WTC11 (cell line): ENCODE results near the gene PABPN1. TPM values are rescaled to one million over a fixed set of nuclear protein-coding genes. Genes with fewer than 3 reads are reported as not detected.

Experiments used
- ATAC-seq: fragments of 200-7000 bp; cut with Tn5 transposase; 2 replicates; pipeline ENCODE4 v1.10.0; 2021; ENCODE audit warnings: mild to moderate bottlenecking, moderate library complexity
- CTCF ChIA-PET: fragments of 300-600 bp; sonication (Branson Sonifier 250); formaldehyde crosslinking; loops from one replicate; lab custom pipeline; 2021; ENCODE audit warnings: antibody characterized with exemption; lab: Charles Lee
- POLR2A ChIA-PET: fragments of 350-600 bp; sonication (Branson Sonifier 250); formaldehyde crosslinking; loops from one replicate; lab custom pipeline; 2021; ENCODE audit warnings: antibody characterized with exemption; lab: Charles Lee
- DNase-seq: peaks from one replicate; pipeline ENCODE4 v3.0.0; 2021; ENCODE audit warnings: low spot score
- H3K27ac Mint-ChIP-seq: 2 replicates; pipeline ENCODE4 v1.8.0; 2021; ENCODE audit warnings: mixed read lengths
- H3K27me3 Mint-ChIP-seq: 2 replicates; pipeline ENCODE4 v1.8.0; 2021; ENCODE audit warnings: low read depth, mild to moderate bottlenecking, moderate library complexity, mixed read lengths
- H3K36me3 Mint-ChIP-seq: 2 replicates; pipeline ENCODE4 v1.8.0; 2021; ENCODE audit warnings: mixed read lengths
- H3K4me1 Mint-ChIP-seq: 2 replicates; pipeline ENCODE4 v1.8.0; 2022; ENCODE audit warnings: mixed read lengths
- H3K4me3 Mint-ChIP-seq: 2 replicates; pipeline ENCODE4 v1.8.0; 2021; ENCODE audit warnings: mild to moderate bottlenecking, moderate library complexity, mixed read lengths
- H3K9me3 Mint-ChIP-seq: 2 replicates; pipeline ENCODE4 v1.8.0; 2021; ENCODE audit warnings: mixed read lengths
- ESRRA ChIP-seq: sonication (generic); formaldehyde crosslinking; IDR thresholded peaks from 2 replicates; pipeline ENCODE4 v1.8.1; 2022; ENCODE audit warnings: mild to moderate bottlenecking, missing genetic modification reagents, borderline replicate concordance
- ETV6 ChIP-seq: sonication (generic); formaldehyde crosslinking; IDR thresholded peaks from 2 replicates; pipeline ENCODE4 v1.8.1; 2022; ENCODE audit warnings: mild to moderate bottlenecking, missing genetic modification reagents
- JUN ChIP-seq: sonication (generic); formaldehyde crosslinking; IDR thresholded peaks from 2 replicates; pipeline ENCODE4 v1.8.0; 2023; ENCODE audit warnings: mild to moderate bottlenecking, missing genetic modification reagents
- KAT7 ChIP-seq: sonication (generic); formaldehyde crosslinking; IDR thresholded peaks from 2 replicates; pipeline ENCODE4 v1.8.1; 2023; ENCODE audit warnings: missing genetic modification reagents, mild to moderate bottlenecking, borderline replicate concordance
- MYBL2 ChIP-seq: sonication (generic); formaldehyde crosslinking; IDR thresholded peaks from 2 replicates; pipeline ENCODE4 v1.8.1; 2023; ENCODE audit warnings: mild to moderate bottlenecking, moderate library complexity, missing genetic modification reagents
- OVOL2 ChIP-seq: fragments of 250-450 bp; sonication (Bioruptor Pico); IDR thresholded peaks from 2 replicates; pipeline ENCODE4 v1.9.0; 2021; ENCODE audit warnings: mild to moderate bottlenecking, borderline replicate concordance
- RELA ChIP-seq: sonication (generic); formaldehyde crosslinking; IDR thresholded peaks from 2 replicates; pipeline ENCODE4 v1.8.1; 2022; ENCODE audit warnings: missing genetic modification reagents, mild to moderate bottlenecking, borderline replicate concordance
- total RNA-seq: library from RNA; stranded (reverse); gene quantifications from 3 replicates; pipeline ENCODE4 v1.2.3, GENCODE V29; 2021
- TF ChIP-seq, protein P1 (sequence below): sonication (generic); formaldehyde crosslinking; IDR thresholded peaks from 2 replicates; pipeline ENCODE4 v1.8.0; 2023; ENCODE audit warnings: missing genetic modification reagents, mild to moderate bottlenecking, borderline replicate concordance
- TF ChIP-seq, protein P2 (sequence below): sonication (generic); formaldehyde crosslinking; IDR thresholded peaks from 2 replicates; pipeline ENCODE4 v1.8.1; 2022; ENCODE audit warnings: low read depth, mild to moderate bottlenecking, moderate library complexity, missing genetic modification reagents, borderline replicate concordance
- TF ChIP-seq, protein P3 (sequence below): sonication (generic); formaldehyde crosslinking; IDR thresholded peaks from 2 replicates; pipeline ENCODE4 v1.8.0; 2023; ENCODE audit warnings: mild to moderate bottlenecking, missing genetic modification reagents
- TF ChIP-seq, protein P4 (sequence below): sonication (generic); formaldehyde crosslinking; IDR thresholded peaks from 2 replicates; pipeline ENCODE4 v1.8.0; 2022; ENCODE audit warnings: mild to moderate bottlenecking, missing genetic modification reagents
- TF ChIP-seq, protein P5 (sequence below): fragments of 250-450 bp; sonication (Bioruptor Pico); IDR thresholded peaks from 2 replicates; pipeline ENCODE4 v1.8.0; 2021; ENCODE audit warnings: mild to moderate bottlenecking
- TF ChIP-seq, protein P6 (sequence below): sonication (generic); formaldehyde crosslinking; IDR thresholded peaks from 2 replicates; pipeline ENCODE4 v1.8.1; 2023; ENCODE audit warnings: mild to moderate bottlenecking, missing genetic modification reagents, borderline replicate concordance
- TF ChIP-seq, protein P7 (sequence below): sonication (generic); formaldehyde crosslinking; conservative IDR thresholded peaks from 2 replicates; pipeline ENCODE4 v1.8.1; 2022; ENCODE audit warnings: mild to moderate bottlenecking, missing genetic modification reagents

The PABPN1 gene
- total RNA-seq, 1 experiment from 2014 or later, result 321 TPM

DNA sequence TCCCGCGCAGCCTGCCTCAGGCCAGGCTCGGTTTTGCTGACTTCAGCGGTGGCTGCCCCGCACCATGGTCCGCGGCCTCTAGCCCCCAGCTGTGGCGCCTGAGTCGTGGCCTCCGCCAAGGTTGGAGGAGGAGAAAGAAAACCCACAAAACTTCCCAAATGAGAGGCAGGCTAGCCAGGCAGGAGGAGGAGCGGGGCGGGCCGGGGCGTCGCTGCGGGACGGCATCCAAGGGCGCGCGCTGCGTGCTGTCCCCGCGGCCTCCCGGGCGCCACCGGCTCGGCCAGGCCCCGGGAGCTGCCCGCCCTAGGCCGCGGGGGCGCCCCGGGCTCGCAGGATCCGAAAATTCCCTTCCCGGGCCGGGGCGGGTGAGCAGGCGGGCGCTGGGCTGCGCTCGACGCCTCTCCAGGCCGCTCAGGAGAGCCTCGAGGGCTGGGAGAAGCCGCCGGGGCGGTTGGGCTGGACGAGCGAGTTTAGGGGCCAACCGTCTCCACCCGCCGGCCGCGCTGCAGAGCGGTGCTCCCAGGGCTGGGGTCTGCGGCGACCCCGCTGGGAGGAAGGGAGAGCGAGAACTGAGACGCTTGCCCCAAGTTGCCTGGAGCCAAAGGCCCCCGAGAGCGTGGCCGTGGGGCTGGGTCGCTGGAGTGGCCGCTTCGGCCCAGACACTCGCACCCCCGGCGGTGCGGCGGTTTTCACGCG lies 43.9 kb downstream of the PABPN1 start, which contains the start of gene EFS (continued):
- TF ChIP-seq, protein P1, sequence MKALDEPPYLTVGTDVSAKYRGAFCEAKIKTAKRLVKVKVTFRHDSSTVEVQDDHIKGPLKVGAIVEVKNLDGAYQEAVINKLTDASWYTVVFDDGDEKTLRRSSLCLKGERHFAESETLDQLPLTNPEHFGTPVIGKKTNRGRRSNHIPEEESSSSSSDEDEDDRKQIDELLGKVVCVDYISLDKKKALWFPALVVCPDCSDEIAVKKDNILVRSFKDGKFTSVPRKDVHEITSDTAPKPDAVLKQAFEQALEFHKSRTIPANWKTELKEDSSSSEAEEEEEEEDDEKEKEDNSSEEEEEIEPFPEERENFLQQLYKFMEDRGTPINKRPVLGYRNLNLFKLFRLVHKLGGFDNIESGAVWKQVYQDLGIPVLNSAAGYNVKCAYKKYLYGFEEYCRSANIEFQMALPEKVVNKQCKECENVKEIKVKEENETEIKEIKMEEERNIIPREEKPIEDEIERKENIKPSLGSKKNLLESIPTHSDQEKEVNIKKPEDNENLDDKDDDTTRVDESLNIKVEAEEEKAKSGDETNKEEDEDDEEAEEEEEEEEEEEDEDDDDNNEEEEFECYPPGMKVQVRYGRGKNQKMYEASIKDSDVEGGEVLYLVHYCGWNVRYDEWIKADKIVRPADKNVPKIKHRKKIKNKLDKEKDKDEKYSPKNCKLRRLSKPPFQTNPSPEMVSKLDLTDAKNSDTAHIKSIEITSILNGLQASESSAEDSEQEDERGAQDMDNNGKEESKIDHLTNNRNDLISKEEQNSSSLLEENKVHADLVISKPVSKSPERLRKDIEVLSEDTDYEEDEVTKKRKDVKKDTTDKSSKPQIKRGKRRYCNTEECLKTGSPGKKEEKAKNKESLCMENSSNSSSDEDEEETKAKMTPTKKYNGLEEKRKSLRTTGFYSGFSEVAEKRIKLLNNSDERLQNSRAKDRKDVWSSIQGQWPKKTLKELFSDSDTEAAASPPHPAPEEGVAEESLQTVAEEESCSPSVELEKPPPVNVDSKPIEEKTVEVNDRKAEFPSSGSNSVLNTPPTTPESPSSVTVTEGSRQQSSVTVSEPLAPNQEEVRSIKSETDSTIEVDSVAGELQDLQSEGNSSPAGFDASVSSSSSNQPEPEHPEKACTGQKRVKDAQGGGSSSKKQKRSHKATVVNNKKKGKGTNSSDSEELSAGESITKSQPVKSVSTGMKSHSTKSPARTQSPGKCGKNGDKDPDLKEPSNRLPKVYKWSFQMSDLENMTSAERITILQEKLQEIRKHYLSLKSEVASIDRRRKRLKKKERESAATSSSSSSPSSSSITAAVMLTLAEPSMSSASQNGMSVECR, result 0 out of 2 replicates have a peak, but pooled peaks have one; percentile 15
- TF ChIP-seq, protein P2, sequence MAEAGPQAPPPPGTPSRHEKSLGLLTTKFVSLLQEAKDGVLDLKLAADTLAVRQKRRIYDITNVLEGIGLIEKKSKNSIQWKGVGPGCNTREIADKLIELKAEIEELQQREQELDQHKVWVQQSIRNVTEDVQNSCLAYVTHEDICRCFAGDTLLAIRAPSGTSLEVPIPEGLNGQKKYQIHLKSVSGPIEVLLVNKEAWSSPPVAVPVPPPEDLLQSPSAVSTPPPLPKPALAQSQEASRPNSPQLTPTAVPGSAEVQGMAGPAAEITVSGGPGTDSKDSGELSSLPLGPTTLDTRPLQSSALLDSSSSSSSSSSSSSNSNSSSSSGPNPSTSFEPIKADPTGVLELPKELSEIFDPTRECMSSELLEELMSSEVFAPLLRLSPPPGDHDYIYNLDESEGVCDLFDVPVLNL (CRISPR knock-in tag), result 0 out of 2 replicates have a peak, but pooled peaks have one; percentile 40

DNA sequence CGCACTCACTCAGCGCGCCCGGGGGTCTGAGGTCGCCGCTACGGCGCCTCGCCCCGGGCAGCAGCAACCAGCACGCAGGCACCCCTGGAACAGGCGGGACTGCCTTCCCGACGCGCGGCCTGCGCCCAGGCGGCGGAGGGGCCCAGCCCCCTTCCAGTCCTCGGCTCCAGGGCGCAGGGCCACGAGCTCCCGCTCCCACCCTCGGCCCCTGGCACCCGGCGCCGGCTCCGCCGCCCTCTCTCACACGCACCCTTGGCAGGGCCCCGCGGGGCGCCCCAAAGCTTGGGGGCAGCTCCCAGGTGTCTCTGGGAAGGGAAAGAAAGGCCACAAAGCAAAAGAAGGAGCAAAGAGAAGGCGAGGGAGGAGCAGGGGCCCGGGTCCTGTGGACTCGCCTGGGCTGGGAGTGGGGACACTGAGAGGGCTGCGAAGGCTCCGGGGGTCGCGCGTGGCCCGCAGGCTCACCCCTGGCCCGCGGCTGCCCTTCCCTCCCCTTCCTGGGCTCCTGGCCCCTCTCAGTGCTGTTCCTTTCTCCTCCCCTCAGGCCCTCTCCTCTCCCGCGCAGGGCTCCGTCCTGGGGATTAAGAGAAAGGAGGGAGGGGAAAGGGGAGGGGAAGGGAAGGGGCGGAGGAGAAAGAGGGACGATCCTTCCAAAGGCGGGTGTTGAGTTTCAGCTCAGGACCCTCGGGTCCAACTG lies 44.6 kb downstream of the PABPN1 start:
- 0 out of 2 replicates have a peak, but pooled peaks cover 2% of the 10 kb centered on the region for H3K36me3 Mint-ChIP-seq
- CTCF ChIA-PET, result interaction anchor here (0.7 to 9.1 kb wide), 16 partner anchors 11 to 297 kb away, joined by 3 to 82 read pairs (median 6); partner anchors contain the start of genes CMTM5, PABPN1 and SLC22A17
- TF ChIP-seq RELA (CRISPR knock-in tag) (peak; percentile 54; the same call in 1 of the 2 replicates), ESRRA (CRISPR knock-in tag) (0 out of 2 replicates have a peak, but pooled peaks have one; percentile 41), KAT7 (CRISPR knock-in tag) (peak; percentile 92; the same call in 1 of the 2 replicates), ETV6 (0 out of 2 replicates have a peak, but pooled peaks have one; percentile 22), MYBL2 (CRISPR knock-in tag) (peak; percentile 57; the same call in 1 of the 2 replicates), OVOL2 (CRISPR knock-in tag) (no peak), JUN (CRISPR knock-in tag) (peak; percentile 56; the same call in 1 of the 2 replicates)
- TF ChIP-seq, protein P3, sequence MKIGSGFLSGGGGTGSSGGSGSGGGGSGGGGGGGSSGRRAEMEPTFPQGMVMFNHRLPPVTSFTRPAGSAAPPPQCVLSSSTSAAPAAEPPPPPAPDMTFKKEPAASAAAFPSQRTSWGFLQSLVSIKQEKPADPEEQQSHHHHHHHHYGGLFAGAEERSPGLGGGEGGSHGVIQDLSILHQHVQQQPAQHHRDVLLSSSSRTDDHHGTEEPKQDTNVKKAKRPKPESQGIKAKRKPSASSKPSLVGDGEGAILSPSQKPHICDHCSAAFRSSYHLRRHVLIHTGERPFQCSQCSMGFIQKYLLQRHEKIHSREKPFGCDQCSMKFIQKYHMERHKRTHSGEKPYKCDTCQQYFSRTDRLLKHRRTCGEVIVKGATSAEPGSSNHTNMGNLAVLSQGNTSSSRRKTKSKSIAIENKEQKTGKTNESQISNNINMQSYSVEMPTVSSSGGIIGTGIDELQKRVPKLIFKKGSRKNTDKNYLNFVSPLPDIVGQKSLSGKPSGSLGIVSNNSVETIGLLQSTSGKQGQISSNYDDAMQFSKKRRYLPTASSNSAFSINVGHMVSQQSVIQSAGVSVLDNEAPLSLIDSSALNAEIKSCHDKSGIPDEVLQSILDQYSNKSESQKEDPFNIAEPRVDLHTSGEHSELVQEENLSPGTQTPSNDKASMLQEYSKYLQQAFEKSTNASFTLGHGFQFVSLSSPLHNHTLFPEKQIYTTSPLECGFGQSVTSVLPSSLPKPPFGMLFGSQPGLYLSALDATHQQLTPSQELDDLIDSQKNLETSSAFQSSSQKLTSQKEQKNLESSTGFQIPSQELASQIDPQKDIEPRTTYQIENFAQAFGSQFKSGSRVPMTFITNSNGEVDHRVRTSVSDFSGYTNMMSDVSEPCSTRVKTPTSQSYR (CRISPR knock-in tag), result peak; percentile 12; the same call in 1 of the 2 replicates
- TF ChIP-seq, protein P4, sequence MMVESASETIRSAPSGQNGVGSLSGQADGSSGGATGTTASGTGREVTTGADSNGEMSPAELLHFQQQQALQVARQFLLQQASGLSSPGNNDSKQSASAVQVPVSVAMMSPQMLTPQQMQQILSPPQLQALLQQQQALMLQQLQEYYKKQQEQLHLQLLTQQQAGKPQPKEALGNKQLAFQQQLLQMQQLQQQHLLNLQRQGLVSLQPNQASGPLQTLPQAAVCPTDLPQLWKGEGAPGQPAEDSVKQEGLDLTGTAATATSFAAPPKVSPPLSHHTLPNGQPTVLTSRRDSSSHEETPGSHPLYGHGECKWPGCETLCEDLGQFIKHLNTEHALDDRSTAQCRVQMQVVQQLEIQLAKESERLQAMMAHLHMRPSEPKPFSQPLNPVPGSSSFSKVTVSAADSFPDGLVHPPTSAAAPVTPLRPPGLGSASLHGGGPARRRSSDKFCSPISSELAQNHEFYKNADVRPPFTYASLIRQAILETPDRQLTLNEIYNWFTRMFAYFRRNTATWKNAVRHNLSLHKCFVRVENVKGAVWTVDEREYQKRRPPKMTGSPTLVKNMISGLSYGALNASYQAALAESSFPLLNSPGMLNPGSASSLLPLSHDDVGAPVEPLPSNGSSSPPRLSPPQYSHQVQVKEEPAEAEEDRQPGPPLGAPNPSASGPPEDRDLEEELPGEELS (CRISPR knock-in tag), result peak; percentile 43; the same call in 1 of the 2 replicates
- TF ChIP-seq, protein P5, sequence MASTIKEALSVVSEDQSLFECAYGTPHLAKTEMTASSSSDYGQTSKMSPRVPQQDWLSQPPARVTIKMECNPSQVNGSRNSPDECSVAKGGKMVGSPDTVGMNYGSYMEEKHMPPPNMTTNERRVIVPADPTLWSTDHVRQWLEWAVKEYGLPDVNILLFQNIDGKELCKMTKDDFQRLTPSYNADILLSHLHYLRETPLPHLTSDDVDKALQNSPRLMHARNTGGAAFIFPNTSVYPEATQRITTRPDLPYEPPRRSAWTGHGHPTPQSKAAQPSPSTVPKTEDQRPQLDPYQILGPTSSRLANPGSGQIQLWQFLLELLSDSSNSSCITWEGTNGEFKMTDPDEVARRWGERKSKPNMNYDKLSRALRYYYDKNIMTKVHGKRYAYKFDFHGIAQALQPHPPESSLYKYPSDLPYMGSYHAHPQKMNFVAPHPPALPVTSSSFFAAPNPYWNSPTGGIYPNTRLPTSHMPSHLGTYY (CRISPR knock-in tag), result no peak
- TF ChIP-seq, protein P6, sequence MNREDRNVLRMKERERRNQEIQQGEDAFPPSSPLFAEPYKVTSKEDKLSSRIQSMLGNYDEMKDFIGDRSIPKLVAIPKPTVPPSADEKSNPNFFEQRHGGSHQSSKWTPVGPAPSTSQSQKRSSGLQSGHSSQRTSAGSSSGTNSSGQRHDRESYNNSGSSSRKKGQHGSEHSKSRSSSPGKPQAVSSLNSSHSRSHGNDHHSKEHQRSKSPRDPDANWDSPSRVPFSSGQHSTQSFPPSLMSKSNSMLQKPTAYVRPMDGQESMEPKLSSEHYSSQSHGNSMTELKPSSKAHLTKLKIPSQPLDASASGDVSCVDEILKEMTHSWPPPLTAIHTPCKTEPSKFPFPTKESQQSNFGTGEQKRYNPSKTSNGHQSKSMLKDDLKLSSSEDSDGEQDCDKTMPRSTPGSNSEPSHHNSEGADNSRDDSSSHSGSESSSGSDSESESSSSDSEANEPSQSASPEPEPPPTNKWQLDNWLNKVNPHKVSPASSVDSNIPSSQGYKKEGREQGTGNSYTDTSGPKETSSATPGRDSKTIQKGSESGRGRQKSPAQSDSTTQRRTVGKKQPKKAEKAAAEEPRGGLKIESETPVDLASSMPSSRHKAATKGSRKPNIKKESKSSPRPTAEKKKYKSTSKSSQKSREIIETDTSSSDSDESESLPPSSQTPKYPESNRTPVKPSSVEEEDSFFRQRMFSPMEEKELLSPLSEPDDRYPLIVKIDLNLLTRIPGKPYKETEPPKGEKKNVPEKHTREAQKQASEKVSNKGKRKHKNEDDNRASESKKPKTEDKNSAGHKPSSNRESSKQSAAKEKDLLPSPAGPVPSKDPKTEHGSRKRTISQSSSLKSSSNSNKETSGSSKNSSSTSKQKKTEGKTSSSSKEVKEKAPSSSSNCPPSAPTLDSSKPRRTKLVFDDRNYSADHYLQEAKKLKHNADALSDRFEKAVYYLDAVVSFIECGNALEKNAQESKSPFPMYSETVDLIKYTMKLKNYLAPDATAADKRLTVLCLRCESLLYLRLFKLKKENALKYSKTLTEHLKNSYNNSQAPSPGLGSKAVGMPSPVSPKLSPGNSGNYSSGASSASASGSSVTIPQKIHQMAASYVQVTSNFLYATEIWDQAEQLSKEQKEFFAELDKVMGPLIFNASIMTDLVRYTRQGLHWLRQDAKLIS, result no peak
- TF ChIP-seq, protein P7, sequence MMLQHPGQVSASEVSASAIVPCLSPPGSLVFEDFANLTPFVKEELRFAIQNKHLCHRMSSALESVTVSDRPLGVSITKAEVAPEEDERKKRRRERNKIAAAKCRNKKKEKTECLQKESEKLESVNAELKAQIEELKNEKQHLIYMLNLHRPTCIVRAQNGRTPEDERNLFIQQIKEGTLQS (CRISPR knock-in tag), result 0 out of 2 replicates have a peak, but pooled peaks have one; percentile 37
- H3K9me3 Mint-ChIP-seq, result no peaks in the 10 kb centered on the region
- POLR2A ChIA-PET, result interaction anchor here (1.0 to 2.2 kb wide), 8 partner anchors 9 to 182 kb away, joined by 3 to 12 read pairs (median 6); partner anchors contain the start of genes PABPN1, SLC22A17 and SLC7A8
- DNase-seq (no peak), ATAC-seq (peak; percentile 72)
- H3K27me3 Mint-ChIP-seq, result peaks cover 45% of the 10 kb centered on the region
- peak overlapping the region; percentile 71 for H3K4me3 Mint-ChIP-seq
- no peak overlapping the region for H3K27ac Mint-ChIP-seq
- H3K4me1 Mint-ChIP-seq, result peaks cover 30% of the 10 kb centered on the region
